Neuronal stem cell (in vitro differentiated cells): ENCODE data around the gene ZNF343.
"Not testable (repeated sequence)": the region's sequence is repeated elsewhere in the genome, so short reads cannot be mapped to it uniquely, and the experiment has no call there.

Experiments used
- DNase-seq: peaks from one replicate; pipeline ENCODE4 v3.0.0-alpha.2; 2013; ENCODE audit warnings: low spot score
- H2AFZ ChIP-seq: one replicate; pipeline ENCODE4 v1.6.1; 2013; ENCODE audit warnings: mild to moderate bottlenecking, low read length, inconsistent platforms
- H2AK5ac ChIP-seq: 2 replicates; pipeline ENCODE4 v1.6.1; 2013; ENCODE audit warnings: low read depth, mild to moderate bottlenecking, inconsistent platforms, low read length, moderate library complexity, mixed read lengths
- H2BK120ac ChIP-seq: 2 replicates; pipeline ENCODE4 v1.6.1; 2013; ENCODE audit warnings: low read depth, mild to moderate bottlenecking, inconsistent platforms, low read length, moderate library complexity, mixed read lengths
- H2BK12ac ChIP-seq: one replicate; pipeline ENCODE4 v1.6.1; 2013; ENCODE audit warnings: low read length, inconsistent platforms
- H2BK15ac ChIP-seq: 2 replicates; pipeline ENCODE4 v1.6.1; 2013; ENCODE audit warnings: mild to moderate bottlenecking, low read length, inconsistent platforms, mixed read lengths
- H2BK5ac ChIP-seq: one replicate; pipeline ENCODE4 v1.6.1; 2013; ENCODE audit warnings: inconsistent platforms, mild to moderate bottlenecking, low read length, moderate library complexity
- H3K14ac ChIP-seq: one replicate; pipeline ENCODE4 v1.6.1; 2013; ENCODE audit warnings: low read length, inconsistent platforms
- H3K18ac ChIP-seq: 2 replicates; pipeline ENCODE4 v1.6.1; 2013; ENCODE audit warnings: low read length, inconsistent platforms
- H3K23ac ChIP-seq: 2 replicates; pipeline ENCODE4 v1.6.1; 2013; ENCODE audit warnings: low read depth, mild to moderate bottlenecking, mixed read lengths, low read length, inconsistent platforms; ENCODE audit not compliant: poor library complexity
- H3K27ac ChIP-seq: replicated peaks from 3 replicates; pipeline ENCODE4 v1.5.1; 2013; ENCODE audit warnings: low read length, inconsistent platforms
- H3K27me3 ChIP-seq, 3 experiments: 2 replicates each; pipeline ENCODE4 v1.6.1; 2013; ENCODE audit warnings: low read length in 3 of 3, mild to moderate bottlenecking in 2 of 3, inconsistent platforms in 1 of 3, low read depth in 1 of 3, mixed read lengths in 1 of 3, moderate library complexity in 1 of 3; ENCODE audit not compliant: control insufficient read depth in 3 of 3, insufficient read depth in 3 of 3
- H3K36me3 ChIP-seq, 2 donors: replicated peaks in 1 of 2; 2 replicates each; pipeline ENCODE4 v1.6.1; 2013; ENCODE audit warnings: low read length in 2 of 2; ENCODE audit not compliant: control insufficient read depth in 2 of 2, insufficient read depth in 2 of 2
- H3K4ac ChIP-seq: 2 replicates; pipeline ENCODE4 v1.6.1; 2013; ENCODE audit warnings: inconsistent platforms, mild to moderate bottlenecking, low read length, moderate library complexity
- H3K4me1 ChIP-seq, 2 donors: 1 replicate in 1 of 2; 2 replicates in 1 of 2; pipeline ENCODE4 v1.6.1; 2013; ENCODE audit warnings: low read length in 2 of 2, low read depth in 1 of 2; ENCODE audit not compliant: control insufficient read depth in 2 of 2, insufficient read depth in 1 of 2
- H3K4me2 ChIP-seq: one replicate; pipeline ENCODE4 v1.6.1; 2013; ENCODE audit warnings: mild to moderate bottlenecking, low read length, inconsistent platforms; ENCODE audit not compliant: insufficient read depth, poor library complexity, severe bottlenecking
- H3K4me3 ChIP-seq, 2 donors: 2 replicates each; pipeline ENCODE4 v1.5.1; 2013; ENCODE audit warnings: low read length in 2 of 2, mild to moderate bottlenecking in 2 of 2, inconsistent platforms in 1 of 2, moderate library complexity in 1 of 2
- H3K79me1 ChIP-seq: one replicate; pipeline ENCODE4 v1.6.1; 2013; ENCODE audit warnings: low read depth, mild to moderate bottlenecking, inconsistent platforms, low read length, moderate library complexity
- H3K9ac ChIP-seq: one replicate; pipeline ENCODE4 v1.6.1; 2013; ENCODE audit warnings: mild to moderate bottlenecking, low read depth, low read length, inconsistent platforms; ENCODE audit not compliant: poor library complexity
- H3K9me3 ChIP-seq, 2 donors: replicated peaks in 1 of 2; 2 replicates each; pipeline versions ENCODE3 to v1.6.1; 2013; ENCODE audit warnings: low read length in 2 of 2, mild to moderate bottlenecking in 2 of 2, inconsistent platforms in 1 of 2, low read depth in 1 of 2, mixed read lengths in 1 of 2, moderate library complexity in 1 of 2; ENCODE audit not compliant: control insufficient read depth in 2 of 2, insufficient read depth in 1 of 2
- H4K8ac ChIP-seq: one replicate; pipeline ENCODE4 v1.6.1; 2013; ENCODE audit warnings: low read depth, mild to moderate bottlenecking, inconsistent platforms, low read length, moderate library complexity
- H4K91ac ChIP-seq: one replicate; pipeline ENCODE4 v1.6.1; 2013; ENCODE audit warnings: low read length, low read depth, mild to moderate bottlenecking, inconsistent platforms; ENCODE audit not compliant: poor library complexity
- WGBS, 2 donors: extraction: QIAGEN DNeasy Blood & Tissue Kit; methylation state at CpG; one replicate each; pipeline ENCODE4 v1.1.7; 2013; ENCODE audit warnings: missing lambda C conversion rate in 2 of 2, mixed read lengths in 1 of 2; ENCODE audit not compliant: insufficient read length in 2 of 2, insufficient replicate concordance in 1 of 2; ENCODE audit errors: extremely low coverage in 2 of 2; 5-methylcytosine and 5-hydroxymethylcytosine counted together

Gene ZNF343

DNA sequence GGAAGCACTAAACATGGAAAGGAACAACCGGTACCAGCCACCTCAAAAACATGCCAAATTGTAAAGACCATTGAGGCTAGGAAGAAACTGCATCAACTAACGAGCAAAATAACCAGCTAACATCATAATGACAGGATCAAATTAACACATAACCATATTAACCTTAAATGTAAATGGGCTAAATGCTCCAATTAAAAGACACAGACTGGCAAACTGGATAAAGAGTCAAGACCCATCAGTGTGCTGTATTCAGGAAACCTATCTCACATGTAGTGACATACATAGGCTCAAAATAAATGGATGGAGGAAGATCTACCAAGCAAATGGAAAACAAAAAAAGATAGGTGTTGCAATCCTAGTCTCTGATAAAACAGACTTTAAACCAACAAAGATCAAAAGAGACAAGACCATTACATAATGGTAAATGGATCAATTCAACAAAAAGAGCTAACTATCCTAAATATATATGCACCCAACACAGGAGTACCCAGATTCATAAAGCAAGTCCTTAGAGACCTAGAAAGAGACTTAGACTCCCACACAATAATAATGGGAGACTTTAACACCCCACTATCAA lies 5.8 kb downstream of the ZNF343 start:
- WGBS, 2 donors = no CpG with 5 or more reads among the region's 2 CpGs
- not testable (repeated sequence) for H2BK120ac ChIP-seq

DNA sequence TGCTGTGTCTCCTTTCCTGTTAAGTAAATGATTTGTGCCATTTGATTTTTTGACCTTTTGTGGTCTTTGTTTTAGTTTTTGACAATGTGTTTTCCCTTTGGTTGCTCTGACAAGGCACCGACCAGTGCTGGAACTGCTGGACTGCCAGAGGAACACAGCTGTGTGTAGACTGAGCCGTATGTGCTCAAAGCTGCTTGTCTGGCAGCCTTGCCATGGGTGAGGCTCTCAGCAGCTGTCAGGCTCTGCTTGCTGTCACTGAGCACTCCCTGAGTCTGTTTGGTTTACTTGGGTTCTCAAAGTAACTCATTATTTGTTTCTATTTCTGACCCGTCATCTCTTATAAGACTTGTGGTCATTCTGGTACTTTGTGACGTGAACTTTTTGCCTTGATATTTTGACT lies 23.1 kb downstream of the ZNF343 start:
- no peak overlapping the region for H2BK5ac ChIP-seq
- H3K9me3 ChIP-seq = peaks cover 0 to 2% of the 10 kb centered on the region in 2 donors
- no peaks in the 10 kb centered on the region for H3K4me1 ChIP-seq
- no peak overlapping the region for H3K18ac ChIP-seq
- DNase-seq = no peak
- no peak overlapping the region for H2BK12ac ChIP-seq
- no peak overlapping the region for H4K91ac ChIP-seq
- no peak overlapping the region for H3K9ac ChIP-seq
- no peaks in the 10 kb centered on the region for H3K79me1 ChIP-seq
- H3K4me2 ChIP-seq = no peak overlapping the region
- no peak overlapping the region for H2BK15ac ChIP-seq
- H3K27ac ChIP-seq = no peak overlapping the region
- no peak overlapping the region for H4K8ac ChIP-seq
- H2BK120ac ChIP-seq = no peak overlapping the region
- H3K14ac ChIP-seq = no peak overlapping the region
- no peak overlapping the region for H3K23ac ChIP-seq
- H3K27me3 ChIP-seq = no peaks in the 10 kb centered on the region
- no peak overlapping the region for H3K4me3 ChIP-seq
- H3K4ac ChIP-seq = no peak overlapping the region
- no peak overlapping the region for H2AFZ ChIP-seq
- no CpG with 5 or more reads among the region's 4 CpGs for WGBS, 2 donors
- H2AK5ac ChIP-seq = no peak overlapping the region
- peaks cover 22 to 84% of the 10 kb centered on the region in 2 donors for H3K36me3 ChIP-seq

More for the DNA sequence above, 5.8 kb downstream of the ZNF343 start:
- H3K23ac ChIP-seq, H3K9me3 ChIP-seq, H3K9ac ChIP-seq, H3K27me3 ChIP-seq, H3K4me1 ChIP-seq, H2BK5ac ChIP-seq, H2BK15ac ChIP-seq, H3K4me2 ChIP-seq, H3K14ac ChIP-seq, H2AFZ ChIP-seq, H3K27ac ChIP-seq, H4K91ac ChIP-seq, H4K8ac ChIP-seq, H3K18ac ChIP-seq, H2AK5ac ChIP-seq, H3K4me3 ChIP-seq, H2BK12ac ChIP-seq, DNase-seq, H3K4ac ChIP-seq, H3K79me1 ChIP-seq: not testable (repeated sequence)
- H3K36me3 ChIP-seq = peaks cover 3 to 26% of the 10 kb centered on the region in 2 donors

DNA sequence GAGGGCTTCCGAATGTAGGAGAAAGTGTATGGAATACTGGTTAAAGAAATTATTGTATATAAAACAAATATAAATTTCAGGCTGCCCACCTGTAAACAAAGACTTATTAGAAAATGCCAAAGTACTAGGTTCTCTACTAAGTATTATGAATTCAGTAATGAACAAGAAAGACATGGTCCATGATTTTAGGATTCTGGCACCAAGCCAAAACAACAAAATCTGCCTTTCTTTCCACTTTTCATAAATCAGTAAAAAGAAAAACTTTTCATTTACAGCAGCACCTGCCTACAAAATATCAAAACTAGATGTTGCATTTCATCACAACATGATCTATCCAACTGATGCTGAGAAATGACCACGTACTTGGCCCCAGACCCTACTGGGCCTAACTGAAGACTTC lies 23.6 kb downstream of the ZNF343 start:
- Histone ChIP-seq H3K9me3 (peaks cover 0 to 2% of the 10 kb centered on the region in 2 donors), H3K27ac (no peak overlapping the region), H3K79me1 (no peaks in the 10 kb centered on the region), H3K4me2 (no peak overlapping the region), H3K4ac (no peak overlapping the region), H3K4me1 (no peaks in the 10 kb centered on the region), H3K18ac (no peak overlapping the region), H2BK12ac (no peak overlapping the region), H2BK5ac (no peak overlapping the region), H3K27me3 (no peaks in the 10 kb centered on the region), H2AFZ (no peak overlapping the region), H3K9ac (no peak overlapping the region), H3K23ac (no peak overlapping the region), H2BK15ac (no peak overlapping the region), H4K8ac (no peak overlapping the region), H4K91ac (no peak overlapping the region), H2BK120ac (no peak overlapping the region), H3K14ac (no peak overlapping the region), H2AK5ac (no peak overlapping the region), H3K36me3 (peaks cover 22 to 85% of the 10 kb centered on the region in 2 donors), H3K4me3 (no peak overlapping the region)
- DNase-seq = no peak
- WGBS, 2 donors = no CpG with 5 or more reads among the region's 2 CpGs

DNA sequence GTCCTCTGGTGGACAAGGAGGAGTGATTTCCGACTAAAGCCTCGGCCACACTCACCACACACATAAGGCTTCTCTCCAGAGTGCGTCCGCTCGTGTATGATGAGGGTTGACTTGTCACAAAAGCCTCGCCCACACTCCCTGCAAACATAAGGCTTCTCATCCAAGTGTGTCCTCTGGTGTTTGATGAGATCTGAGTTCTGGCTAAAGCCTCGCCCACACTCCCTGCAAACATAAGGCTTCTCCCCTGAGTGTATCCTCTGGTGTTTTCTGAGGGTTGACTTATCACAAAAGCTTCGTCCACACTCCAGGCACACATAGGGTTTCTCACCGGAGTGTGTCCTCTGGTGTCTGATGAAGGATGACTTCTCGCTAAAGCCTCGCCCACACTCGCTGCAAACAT lies 25.2 kb downstream of the ZNF343 start:
- peaks cover 19 to 74% of the 10 kb centered on the region in 2 donors for H3K36me3 ChIP-seq
- H3K9me3 ChIP-seq = peaks cover 0 to 2% of the 10 kb centered on the region in 2 donors
- no peak overlapping the region for H4K91ac ChIP-seq
- no peak overlapping the region for H3K9ac ChIP-seq
- no peak overlapping the region for H2BK12ac ChIP-seq
- H3K27me3 ChIP-seq = no peaks in the 10 kb centered on the region
- no peaks in the 10 kb centered on the region for H3K79me1 ChIP-seq
- no peak overlapping the region for H3K14ac ChIP-seq
- no peak for DNase-seq
- no peak overlapping the region for H2AK5ac ChIP-seq
- H2BK15ac ChIP-seq = no peak overlapping the region
- no peak overlapping the region for H3K4me2 ChIP-seq
- no peak overlapping the region for H3K4ac ChIP-seq
- H2AFZ ChIP-seq = no peak overlapping the region
- H2BK120ac ChIP-seq = no peak overlapping the region
- no peak overlapping the region for H3K23ac ChIP-seq
- H4K8ac ChIP-seq = no peak overlapping the region
- no peak overlapping the region for H3K27ac ChIP-seq
- H3K4me3 ChIP-seq = no peak overlapping the region
- H2BK5ac ChIP-seq = no peak overlapping the region
- H3K4me1 ChIP-seq = no peaks in the 10 kb centered on the region
- WGBS, 2 donors = no CpG with 5 or more reads among the region's 12 CpGs
- H3K18ac ChIP-seq = no peak overlapping the region
